ENCODE data around the gene DNMT3B. TPM values are rescaled to one million over a fixed set of nuclear protein-coding genes. Genes with fewer than 3 reads are reported as not detected.

The DNMT3B gene
- total and polyA plus RNA-seq, 7 experiments from 2014 or later = 0.32 to 2.5 (median 0.66) TPM

DNA sequence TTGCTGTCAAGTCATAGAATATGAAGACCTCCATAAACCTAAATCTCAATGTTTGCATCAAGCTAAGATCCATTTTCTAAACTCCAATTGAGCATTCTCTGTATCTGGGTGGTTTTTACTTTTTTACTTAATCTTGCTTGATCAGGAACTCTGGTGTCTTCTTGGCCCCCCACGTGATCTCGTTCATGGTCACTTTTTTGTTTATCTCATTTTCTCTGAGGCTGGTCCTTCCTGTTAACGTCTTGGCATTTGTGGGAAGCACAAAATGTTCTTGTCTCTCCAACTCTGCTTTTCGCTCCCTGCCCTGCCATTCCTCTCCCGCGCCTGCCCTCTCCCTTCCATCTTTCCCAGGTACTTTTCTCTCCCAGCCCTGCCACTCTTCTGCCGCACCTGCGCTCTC, 43.5 kb downstream of the DNMT3B start:
- no peaks in the 10 kb centered on the region for H3K9me3 Mint-ChIP-seq
- H3K4me1 Mint-ChIP-seq = no peaks in the 10 kb centered on the region
- peaks cover 0 to 37% (median 7%) of the 10 kb centered on the region in 5 donors for H3K36me3 Mint-ChIP-seq
- POLR2A ChIA-PET = no interaction called here
- H3K36me3 ChIP-seq (ENCODE audit: control insufficient read depth in 2 of 3, insufficient read depth in 3 of 3, low read length in 3 of 3) = no peaks in the 10 kb centered on the region
- no peak for DNase-seq
- H3K9me3 ChIP-seq (ENCODE audit: control insufficient read depth in 2 of 3, low read length in 3 of 3) = no peaks in the 10 kb centered on the region
- H3K27ac ChIP-seq (ENCODE audit: low read depth, low read length) = no peak overlapping the region
- H3K4me1 ChIP-seq (ENCODE audit: control insufficient read depth in 2 of 2, insufficient read depth in 2 of 2, low read length in 2 of 2) = no peaks in the 10 kb centered on the region
- ATAC-seq = no peak
- H3K27ac Mint-ChIP-seq = peak overlapping the region in 1 of 9 donors; percentile 44
- CTCF ChIA-PET = no interaction called here
- no peak overlapping the region for H3K4me3 Mint-ChIP-seq
- intact Hi-C loops (cut with micrococcal nuclease) = no loop called here
- no peak overlapping the region for H3K4me3 ChIP-seq (ENCODE audit: low read length)
- H3K27me3 Mint-ChIP-seq = no peaks in the 10 kb centered on the region
- no peaks in the 10 kb centered on the region for H3K27me3 ChIP-seq (ENCODE audit: control insufficient read depth in 2 of 2, insufficient read depth in 2 of 2, low read length in 2 of 2)

DNA sequence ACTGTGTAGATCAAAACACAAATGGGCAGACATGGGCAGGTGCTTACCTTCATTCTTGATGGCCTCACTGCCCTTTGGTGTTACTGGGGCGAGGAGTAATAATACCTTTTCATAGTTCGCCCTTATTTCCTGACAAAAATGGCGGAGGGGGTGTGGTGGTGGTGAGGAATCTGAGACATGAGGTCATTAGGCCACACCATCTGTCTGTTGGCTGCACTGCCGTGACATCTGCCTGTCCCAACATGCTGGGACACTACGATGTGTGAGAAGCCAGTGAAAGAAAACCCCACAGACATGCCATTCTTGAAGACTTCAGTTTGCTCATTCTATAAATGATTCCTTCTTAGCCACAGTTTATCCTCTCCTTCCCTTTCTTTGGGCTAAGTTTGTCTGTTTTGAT, 44.2 kb downstream of the DNMT3B start:
- ChIA-PET CTCF (no interaction called here), POLR2A (no interaction called here)
- intact Hi-C loops (cut with micrococcal nuclease) = no loop called here
- H3K27me3 Mint-ChIP-seq = no peaks in the 10 kb centered on the region
- peaks cover 0 to 37% (median 7%) of the 10 kb centered on the region in 5 donors for H3K36me3 Mint-ChIP-seq
- no peak overlapping the region for H3K4me3 ChIP-seq (ENCODE audit: low read length)
- H3K4me1 ChIP-seq (ENCODE audit: control insufficient read depth in 2 of 2, insufficient read depth in 2 of 2, low read length in 2 of 2) = no peaks in the 10 kb centered on the region
- no peaks in the 10 kb centered on the region for H3K27me3 ChIP-seq (ENCODE audit: control insufficient read depth in 2 of 2, insufficient read depth in 2 of 2, low read length in 2 of 2)
- H3K4me3 Mint-ChIP-seq = no peak overlapping the region
- ATAC-seq = no peak
- DNase-seq = no peak
- no peak overlapping the region for H3K27ac Mint-ChIP-seq
- no peaks in the 10 kb centered on the region for H3K9me3 Mint-ChIP-seq
- H3K27ac ChIP-seq (ENCODE audit: low read depth, low read length) = no peak overlapping the region
- no peaks in the 10 kb centered on the region for H3K9me3 ChIP-seq (ENCODE audit: control insufficient read depth in 2 of 3, low read length in 3 of 3)
- no peaks in the 10 kb centered on the region for H3K4me1 Mint-ChIP-seq
- H3K36me3 ChIP-seq (ENCODE audit: control insufficient read depth in 2 of 3, insufficient read depth in 3 of 3, low read length in 3 of 3) = no peaks in the 10 kb centered on the region

DNA sequence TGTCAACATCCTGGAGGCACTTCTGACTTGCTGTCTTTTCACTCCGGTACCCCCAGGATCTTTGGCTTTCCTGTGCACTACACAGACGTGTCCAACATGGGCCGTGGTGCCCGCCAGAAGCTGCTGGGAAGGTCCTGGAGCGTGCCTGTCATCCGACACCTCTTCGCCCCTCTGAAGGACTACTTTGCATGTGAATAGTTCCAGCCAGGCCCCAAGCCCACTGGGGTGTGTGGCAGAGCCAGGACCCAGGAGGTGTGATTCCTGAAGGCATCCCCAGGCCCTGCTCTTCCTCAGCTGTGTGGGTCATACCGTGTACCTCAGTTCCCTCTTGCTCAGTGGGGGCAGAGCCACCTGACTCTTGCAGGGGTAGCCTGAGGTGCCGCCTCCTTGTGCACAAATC, 45.5 kb downstream of the DNMT3B start:
- intact Hi-C loops (cut with micrococcal nuclease) = no loop called here
- Mint-ChIP-seq H3K27me3 (no peaks in the 10 kb centered on the region), H3K9me3 (no peaks in the 10 kb centered on the region), H3K4me3 (no peak overlapping the region), H3K36me3 (peaks cover 0 to 36% (median 4%) of the 10 kb centered on the region in 5 donors), H3K4me1 (no peaks in the 10 kb centered on the region), H3K27ac (peak overlapping the region in 1 of 9 donors; percentile 17)
- ChIA-PET POLR2A (no interaction called here), CTCF (no interaction called here)
- no peak for ATAC-seq
- Histone ChIP-seq H3K36me3 (ENCODE audit: control insufficient read depth in 2 of 3, insufficient read depth in 3 of 3, low read length in 3 of 3) (no peaks in the 10 kb centered on the region), H3K27ac (ENCODE audit: low read depth, low read length) (no peak overlapping the region), H3K4me3 (ENCODE audit: low read length) (no peak overlapping the region), H3K9me3 (ENCODE audit: control insufficient read depth in 2 of 3, low read length in 3 of 3) (no peaks in the 10 kb centered on the region), H3K27me3 (ENCODE audit: control insufficient read depth in 2 of 2, insufficient read depth in 2 of 2, low read length in 2 of 2) (no peaks in the 10 kb centered on the region), H3K4me1 (ENCODE audit: control insufficient read depth in 2 of 2, insufficient read depth in 2 of 2, low read length in 2 of 2) (no peaks in the 10 kb centered on the region)
- DNase-seq = no peak

DNA sequence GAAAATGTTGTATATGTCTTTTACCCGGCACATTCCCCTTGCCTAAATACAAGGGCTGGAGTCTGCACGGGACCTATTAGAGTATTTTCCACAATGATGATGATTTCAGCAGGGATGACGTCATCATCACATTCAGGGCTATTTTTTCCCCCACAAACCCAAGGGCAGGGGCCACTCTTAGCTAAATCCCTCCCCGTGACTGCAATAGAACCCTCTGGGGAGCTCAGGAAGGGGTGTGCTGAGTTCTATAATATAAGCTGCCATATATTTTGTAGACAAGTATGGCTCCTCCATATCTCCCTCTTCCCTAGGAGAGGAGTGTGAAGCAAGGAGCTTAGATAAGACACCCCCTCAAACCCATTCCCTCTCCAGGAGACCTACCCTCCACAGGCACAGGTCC, 46.3 kb downstream of the DNMT3B start:
- DNase-seq = no peak
- Histone ChIP-seq H3K4me3 (ENCODE audit: low read length) (no peak overlapping the region), H3K36me3 (ENCODE audit: control insufficient read depth in 2 of 3, insufficient read depth in 3 of 3, low read length in 3 of 3) (no peaks in the 10 kb centered on the region), H3K4me1 (ENCODE audit: control insufficient read depth in 2 of 2, insufficient read depth in 2 of 2, low read length in 2 of 2) (no peaks in the 10 kb centered on the region), H3K27ac (ENCODE audit: low read depth, low read length) (no peak overlapping the region), H3K27me3 (ENCODE audit: control insufficient read depth in 2 of 2, insufficient read depth in 2 of 2, low read length in 2 of 2) (no peaks in the 10 kb centered on the region), H3K9me3 (ENCODE audit: control insufficient read depth in 2 of 3, low read length in 3 of 3) (no peaks in the 10 kb centered on the region)
- Mint-ChIP-seq H3K4me3 (no peak overlapping the region), H3K4me1 (no peaks in the 10 kb centered on the region), H3K27me3 (no peaks in the 10 kb centered on the region), H3K36me3 (peaks cover 0 to 29% (median 0%) of the 10 kb centered on the region in 5 donors), H3K9me3 (no peaks in the 10 kb centered on the region), H3K27ac (no peak overlapping the region)
- intact Hi-C loops (cut with micrococcal nuclease) = no loop called here
- ChIA-PET CTCF (interaction anchor here (0.9 kb wide), 1 partner anchor 19 kb away, joined by 3 read pairs; no protein-coding TSS in a partner anchor), POLR2A (no interaction called here)
- ATAC-seq = no peak

DNA sequence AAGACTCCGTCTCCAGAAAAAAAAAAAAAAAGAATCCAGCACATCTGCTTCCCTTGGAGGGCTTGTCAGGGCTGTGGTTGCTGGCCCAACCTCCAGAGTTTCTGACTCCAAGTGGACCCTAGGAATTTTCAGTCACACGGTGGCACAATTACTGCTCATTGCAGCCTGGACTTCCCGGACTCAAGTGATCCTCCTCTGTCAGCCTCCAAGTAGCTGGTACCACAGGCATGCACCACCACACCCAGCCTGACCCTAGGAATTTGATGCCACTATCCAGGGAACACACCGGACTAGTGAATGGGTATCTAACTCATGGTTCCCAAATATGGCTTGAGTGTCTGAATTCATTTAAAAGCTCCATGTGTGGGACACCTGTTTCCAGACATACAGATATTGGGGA, 47.7 kb downstream of the DNMT3B start:
- H3K9me3 Mint-ChIP-seq = no peaks in the 10 kb centered on the region
- no peak for ATAC-seq
- H3K4me3 ChIP-seq (ENCODE audit: low read length) = no peak overlapping the region
- no peak overlapping the region for H3K27ac ChIP-seq (ENCODE audit: low read depth, low read length)
- H3K4me3 Mint-ChIP-seq = no peak overlapping the region
- H3K36me3 ChIP-seq (ENCODE audit: control insufficient read depth in 2 of 3, insufficient read depth in 3 of 3, low read length in 3 of 3) = no peaks in the 10 kb centered on the region
- no peaks in the 10 kb centered on the region for H3K4me1 ChIP-seq (ENCODE audit: control insufficient read depth in 2 of 2, insufficient read depth in 2 of 2, low read length in 2 of 2)
- ChIA-PET CTCF (interaction anchor here (0.6 to 0.9 kb wide), 2 partner anchors 136 to 829 kb away, joined by 5 to 8 read pairs; no protein-coding TSS in a partner anchor), POLR2A (no interaction called here)
- no peaks in the 10 kb centered on the region for H3K27me3 Mint-ChIP-seq
- intact Hi-C loops (cut with micrococcal nuclease) = no loop called here
- no peaks in the 10 kb centered on the region for H3K9me3 ChIP-seq (ENCODE audit: control insufficient read depth in 2 of 3, low read length in 3 of 3)
- H3K4me1 Mint-ChIP-seq = no peaks in the 10 kb centered on the region
- peaks cover 0 to 23% (median 0%) of the 10 kb centered on the region in 5 donors for H3K36me3 Mint-ChIP-seq
- H3K27ac Mint-ChIP-seq = no peak overlapping the region
- no peak for DNase-seq
- H3K27me3 ChIP-seq (ENCODE audit: control insufficient read depth in 2 of 2, insufficient read depth in 2 of 2, low read length in 2 of 2) = no peaks in the 10 kb centered on the region

DNA sequence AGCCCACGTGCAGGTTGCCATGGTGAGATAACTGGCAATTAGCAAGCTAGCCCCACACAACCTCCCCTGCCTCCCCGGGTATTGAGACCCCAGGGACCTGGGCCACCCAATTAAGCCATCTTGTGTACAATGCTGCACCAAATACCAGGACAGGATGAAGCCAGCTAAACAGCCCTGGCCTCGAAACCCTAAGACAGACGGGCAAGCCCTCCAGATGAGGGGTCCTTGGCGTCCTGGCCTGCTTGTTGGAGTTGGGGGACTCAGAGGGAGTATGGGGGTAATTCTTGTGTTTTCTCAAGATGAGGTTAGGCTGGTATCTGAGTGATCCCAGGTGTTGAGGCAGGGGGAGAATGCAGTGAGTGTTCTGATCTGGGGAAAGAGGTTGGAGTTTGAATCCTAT, 48.8 kb downstream of the DNMT3B start:
- no peak overlapping the region for H3K27ac Mint-ChIP-seq
- ATAC-seq = no peak
- Histone ChIP-seq H3K27me3 (ENCODE audit: control insufficient read depth in 2 of 2, insufficient read depth in 2 of 2, low read length in 2 of 2) (no peaks in the 10 kb centered on the region), H3K9me3 (ENCODE audit: control insufficient read depth in 2 of 3, low read length in 3 of 3) (no peaks in the 10 kb centered on the region), H3K36me3 (ENCODE audit: control insufficient read depth in 2 of 3, insufficient read depth in 3 of 3, low read length in 3 of 3) (no peaks in the 10 kb centered on the region), H3K4me3 (ENCODE audit: low read length) (no peak overlapping the region), H3K4me1 (ENCODE audit: control insufficient read depth in 2 of 2, insufficient read depth in 2 of 2, low read length in 2 of 2) (no peaks in the 10 kb centered on the region), H3K27ac (ENCODE audit: low read depth, low read length) (no peak overlapping the region)
- intact Hi-C loops (cut with micrococcal nuclease) = no loop called here
- CTCF ChIA-PET = no interaction called here
- POLR2A ChIA-PET = no interaction called here
- peaks cover 0 to 16% (median 0%) of the 10 kb centered on the region in 5 donors for H3K36me3 Mint-ChIP-seq
- no peak overlapping the region for H3K4me3 Mint-ChIP-seq
- H3K4me1 Mint-ChIP-seq = no peaks in the 10 kb centered on the region
- DNase-seq = no peak
- H3K27me3 Mint-ChIP-seq = no peaks in the 10 kb centered on the region
- H3K9me3 Mint-ChIP-seq = no peaks in the 10 kb centered on the region

DNA sequence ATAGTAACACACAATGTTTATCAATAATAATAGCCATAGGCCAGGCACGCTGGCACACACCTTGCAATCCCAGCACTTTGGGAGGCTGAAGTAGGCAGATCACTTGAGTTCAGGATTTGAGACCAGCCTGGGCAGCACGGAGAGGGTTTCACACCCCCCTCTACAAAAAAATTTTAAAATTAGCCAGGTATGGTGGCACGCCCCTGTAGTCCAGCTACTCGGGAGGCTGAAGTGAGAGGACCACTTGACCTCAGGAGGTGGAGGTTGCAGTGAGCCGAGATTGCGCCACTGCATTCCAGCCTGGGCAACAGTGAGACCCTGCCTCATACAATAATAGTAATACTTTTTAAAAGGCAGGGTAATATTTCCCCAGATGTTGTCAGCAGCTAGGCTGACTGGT, 49.7 kb downstream of the DNMT3B start:
- Mint-ChIP-seq H3K27me3 (no peaks in the 10 kb centered on the region), H3K4me3 (no peak overlapping the region), H3K4me1 (no peaks in the 10 kb centered on the region), H3K36me3 (peaks cover 0 to 7% (median 0%) of the 10 kb centered on the region in 5 donors), H3K27ac (no peak overlapping the region), H3K9me3 (no peaks in the 10 kb centered on the region)
- no peaks in the 10 kb centered on the region for H3K4me1 ChIP-seq (ENCODE audit: control insufficient read depth in 2 of 2, insufficient read depth in 2 of 2, low read length in 2 of 2)
- ChIA-PET CTCF (interaction anchor here (1.0 kb wide), 1 partner anchor 33 kb away, joined by 3 read pairs; no protein-coding TSS in a partner anchor), POLR2A (no interaction called here)
- no peaks in the 10 kb centered on the region for H3K36me3 ChIP-seq (ENCODE audit: control insufficient read depth in 2 of 3, insufficient read depth in 3 of 3, low read length in 3 of 3)
- intact Hi-C loops (cut with micrococcal nuclease) = no loop called here
- H3K4me3 ChIP-seq (ENCODE audit: low read length) = no peak overlapping the region
- H3K27me3 ChIP-seq (ENCODE audit: control insufficient read depth in 2 of 2, insufficient read depth in 2 of 2, low read length in 2 of 2) = no peaks in the 10 kb centered on the region
- no peaks in the 10 kb centered on the region for H3K9me3 ChIP-seq (ENCODE audit: control insufficient read depth in 2 of 3, low read length in 3 of 3)
- H3K27ac ChIP-seq (ENCODE audit: low read depth, low read length) = no peak overlapping the region
- DNase-seq (no peak), ATAC-seq (no peak)

Data from naive thymus-derived CD4-positive, alpha-beta T cell (primary cell).